CD14-positive monocyte (primary cell): Measurements from ENCODE around the gene APOL1. TPM values are rescaled to one million over a fixed set of nuclear protein-coding genes. Genes with fewer than 3 reads are reported as not detected.

ENCODE experiments used
- DNase-seq, 3 donors: peaks; one replicate each; pipeline ENCODE4 v3.0.0-alpha.2; 2011 to 2022
- H2AFZ ChIP-seq: 2 replicates; pipeline ENCODE4 v1.6.0; 2012; ENCODE audit warnings: mild to moderate bottlenecking, low read depth, low read length, inconsistent platforms; ENCODE audit not compliant: insufficient read depth, poor library complexity, severe bottlenecking
- H3K27ac ChIP-seq, 2 donors: 1 replicate in 1 of 2; 2 replicates in 1 of 2; pipeline ENCODE4 v1.5.1; 2012 to 2013; ENCODE audit warnings: low read length in 2 of 2, control low read depth in 1 of 2, inconsistent platforms in 1 of 2, low read depth in 1 of 2, mild to moderate bottlenecking in 1 of 2
- H3K27me3 ChIP-seq, 2 donors: one replicate each; pipeline versions ENCODE4 v1.6.0 to v1.6.1; 2011 to 2013; ENCODE audit warnings: low read length in 2 of 2; ENCODE audit not compliant: control insufficient read depth in 2 of 2, insufficient read depth in 2 of 2
- H3K36me3 ChIP-seq, 2 donors: replicated peaks in 1 of 2; 1 replicate in 1 of 2; 2 replicates in 1 of 2; pipeline versions ENCODE4 v1.5.1 to v1.6.1; 2012 to 2013; ENCODE audit warnings: low read length in 2 of 2, control low read depth in 1 of 2, inconsistent platforms in 1 of 2, mild to moderate bottlenecking in 1 of 2; ENCODE audit not compliant: insufficient read depth in 2 of 2, control insufficient read depth in 1 of 2
- H3K4me1 ChIP-seq, 2 donors: 1 replicate in 1 of 2; 2 replicates in 1 of 2; pipeline versions ENCODE4 v1.5.1 to v1.6.1; 2012 to 2013; ENCODE audit warnings: low read length in 2 of 2, control low read depth in 1 of 2, inconsistent platforms in 1 of 2, mild to moderate bottlenecking in 1 of 2, moderate library complexity in 1 of 2; ENCODE audit not compliant: insufficient read depth in 2 of 2, control insufficient read depth in 1 of 2
- H3K4me2 ChIP-seq: replicated peaks from 2 replicates; pipeline ENCODE3; 2012; ENCODE audit warnings: low read length, moderate library complexity, mild to moderate bottlenecking; ENCODE audit not compliant: poor library complexity, severe bottlenecking; ENCODE audit errors: extremely low read depth
- H3K4me3 ChIP-seq, 3 experiments: fragments of 200-600 bp in 1 of 3; sonication (generic) in 1 of 3; replicated peaks in 1 of 3; 1 replicate in 2 of 3; 2 replicates in 1 of 3; pipeline ENCODE4 v1.5.1; 2011 to 2013; ENCODE audit warnings: low read length in 3 of 3, mild to moderate bottlenecking in 3 of 3, control low read depth in 2 of 3, low read depth in 2 of 3, inconsistent platforms in 1 of 3, moderate library complexity in 1 of 3
- H3K79me2 ChIP-seq: 2 replicates; pipeline ENCODE4 v1.6.0; 2012; ENCODE audit warnings: mild to moderate bottlenecking, control low read depth, inconsistent platforms, low read length, moderate library complexity; ENCODE audit not compliant: insufficient read depth
- H3K9ac ChIP-seq: 2 replicates; pipeline ENCODE4 v1.6.0; 2017; ENCODE audit warnings: low read length, mild to moderate bottlenecking; ENCODE audit not compliant: insufficient read depth, poor library complexity, severe bottlenecking
- H3K9me3 ChIP-seq, 2 donors: replicated peaks in 1 of 2; 1 replicate in 1 of 2; 2 replicates in 1 of 2; pipeline versions ENCODE4 v1.5.1 to v1.6.1; 2012 to 2013; ENCODE audit warnings: low read length in 2 of 2, control low read depth in 1 of 2; ENCODE audit not compliant: control insufficient read depth in 1 of 2, insufficient read depth in 1 of 2
- H4K20me1 ChIP-seq: 2 replicates; pipeline ENCODE4 v1.6.0; 2012; ENCODE audit warnings: mild to moderate bottlenecking, low read length, control low read depth, moderate library complexity; ENCODE audit not compliant: insufficient read depth
- H3K27ac Mint-ChIP-seq, 7 donors: one replicate each; pipeline ENCODE4 v1.8.0; 2020; ENCODE audit warnings: mild to moderate bottlenecking in 7 of 7, mixed read lengths in 7 of 7, moderate library complexity in 6 of 7, inconsistent platforms in 2 of 7
- H3K27me3 Mint-ChIP-seq, 3 donors: one replicate each; pipeline ENCODE4 v1.8.0; 2021 to 2022; ENCODE audit warnings: low read depth in 3 of 3, mild to moderate bottlenecking in 3 of 3, mixed read lengths in 3 of 3, moderate library complexity in 3 of 3, inconsistent platforms in 1 of 3
- H3K36me3 Mint-ChIP-seq, 2 donors: one replicate each; pipeline ENCODE4 v1.8.0; 2020; ENCODE audit warnings: mixed read lengths in 2 of 2, inconsistent platforms in 1 of 2, mild to moderate bottlenecking in 1 of 2
- H3K4me1 Mint-ChIP-seq: one replicate; pipeline ENCODE4 v1.8.0; 2020; ENCODE audit warnings: mild to moderate bottlenecking, mixed read lengths
- H3K4me3 Mint-ChIP-seq, 2 donors: one replicate each; pipeline ENCODE4 v1.8.0; 2020; ENCODE audit warnings: mild to moderate bottlenecking in 2 of 2, mixed read lengths in 2 of 2, moderate library complexity in 1 of 2
- H3K9me3 Mint-ChIP-seq, 7 donors: one replicate each; pipeline ENCODE4 v1.8.0; 2020 to 2022; ENCODE audit warnings: mixed read lengths in 7 of 7, mild to moderate bottlenecking in 6 of 7, moderate library complexity in 6 of 7, inconsistent platforms in 2 of 7
- CTCF ChIP-seq: fragments of 200-600 bp; IDR thresholded peaks from one replicate; pipeline ENCODE4 v1.8.0; 2022; ENCODE audit warnings: antibody characterized with exemption, mild to moderate bottlenecking
- WGBS: methylation state at CpG from one replicate; pipeline ENCODE4 v1.1.5; 2013; ENCODE audit warnings: missing lambda C conversion rate; ENCODE audit not compliant: insufficient coverage; 5-methylcytosine and 5-hydroxymethylcytosine counted together
- intact Hi-C, 2 donors: fragments of 100-400 bp; cut with micrococcal nuclease; formaldehyde crosslinking; loops; one replicate each; pipeline versions ENCODE4 v1.15.0 to v1.15.1; 2023
- polyA plus RNA-seq, 3 donors: library from polyadenylated mRNA; depleted of rRNA in 1 of 3; unstranded in 2 of 3; stranded (reverse) in 1 of 3; fragments of 300-500 nt in 2 of 3; fragments of >200 nt in 1 of 3; fragmentation: Illumina TruSeq in 2 of 3; gene quantifications; 1 replicate in 2 of 3; 2 replicates in 1 of 3; pipeline ENCODE4 v1.2.3, GENCODE V29; 2012 to 2021

The APOL1 gene
- polyA plus RNA-seq, 3 donors = 3.4 to 7.5 (median 6.1) TPM

GRCh38 chr22:36291831-36292740, 39.2 kb downstream of the APOL1 start:
- H3K9me3 Mint-ChIP-seq = peaks cover 0 to 6% (median 2%) of the 10 kb centered on the region in 7 donors
- peaks cover 86 to 87% of the 10 kb centered on the region in 2 donors for H3K36me3 ChIP-seq
- H4K20me1 ChIP-seq = peaks cover 88% of the 10 kb centered on the region
- H3K27me3 Mint-ChIP-seq = peaks cover 0 to 2% (median 0%) of the 10 kb centered on the region in 3 donors
- no peak for TF ChIP-seq CTCF
- no peak overlapping the region for H3K9ac ChIP-seq
- peak overlapping the region in 3 of 7 donors; percentile 1 to 56 (median 41) for H3K27ac Mint-ChIP-seq
- peak overlapping the region in 1 of 2 donors; percentile 0 for H3K27ac ChIP-seq
- no peaks in the 10 kb centered on the region for H3K9me3 ChIP-seq
- H3K4me1 ChIP-seq = no peaks in the 10 kb centered on the region
- H3K4me3 ChIP-seq = no peak overlapping the region
- no peak overlapping the region for H3K4me2 ChIP-seq
- H3K27me3 ChIP-seq = no peaks in the 10 kb centered on the region
- intact Hi-C loops = no loop called here
- H3K79me2 ChIP-seq = peaks cover 36% of the 10 kb centered on the region
- no peak for DNase-seq
- H3K4me3 Mint-ChIP-seq = no peak overlapping the region
- H2AFZ ChIP-seq = no peak overlapping the region
- no peaks in the 10 kb centered on the region for H3K4me1 Mint-ChIP-seq
- peaks cover 87 to 97% of the 10 kb centered on the region in 2 donors for H3K36me3 Mint-ChIP-seq
- WGBS = 90% methylated on average over 24 of the region's 29 CpGs

GRCh38 chr22:36292823-36293530, 40.0 kb downstream of the APOL1 start:
- Mint-ChIP-seq H3K27ac (peak overlapping the region in 2 of 7 donors; percentile 1 to 30), H3K36me3 (peaks cover 87 to 97% of the 10 kb centered on the region in 2 donors), H3K4me1 (no peaks in the 10 kb centered on the region), H3K27me3 (peaks cover 0 to 2% (median 0%) of the 10 kb centered on the region in 3 donors), H3K4me3 (no peak overlapping the region), H3K9me3 (peaks cover 0 to 6% (median 2%) of the 10 kb centered on the region in 7 donors)
- no peak overlapping the region for H2AFZ ChIP-seq
- H3K4me3 ChIP-seq = no peak overlapping the region
- no peaks in the 10 kb centered on the region for H3K27me3 ChIP-seq
- no peak for DNase-seq
- H4K20me1 ChIP-seq = peaks cover 88% of the 10 kb centered on the region
- no peak overlapping the region for H3K4me2 ChIP-seq
- no peaks in the 10 kb centered on the region for H3K4me1 ChIP-seq
- H3K79me2 ChIP-seq = peaks cover 40% of the 10 kb centered on the region
- no peaks in the 10 kb centered on the region for H3K9me3 ChIP-seq
- WGBS = 96% methylated on average over 13 of the region's 17 CpGs
- H3K27ac ChIP-seq = peak overlapping the region in 1 of 2 donors; percentile 0
- H3K36me3 ChIP-seq = peaks cover 87% of the 10 kb centered on the region in 2 donors
- H3K9ac ChIP-seq = no peak overlapping the region
- TF ChIP-seq CTCF = no peak
- intact Hi-C loops = no loop called here
